GM21360 (cell line): ENCODE results near the gene TMEM89.

Experiments
- ATAC-seq: cut with Tn5 transposase; IDR thresholded peaks from one replicate; pipeline ENCODE4 v1.9.1; 2021; ENCODE audit warnings: mild to moderate bottlenecking, moderate library complexity; ENCODE audit not compliant: unreplicated experiment

TMEM89 gene

GRCh38 chr3:48621461-48621869, at the start of gene TMEM89:
Gene TMEM89 (minus strand): TSS chr3:48621769. CDS start chr3:48621756, 13 bp downstream.
- no peak for ATAC-seq

DNA sequence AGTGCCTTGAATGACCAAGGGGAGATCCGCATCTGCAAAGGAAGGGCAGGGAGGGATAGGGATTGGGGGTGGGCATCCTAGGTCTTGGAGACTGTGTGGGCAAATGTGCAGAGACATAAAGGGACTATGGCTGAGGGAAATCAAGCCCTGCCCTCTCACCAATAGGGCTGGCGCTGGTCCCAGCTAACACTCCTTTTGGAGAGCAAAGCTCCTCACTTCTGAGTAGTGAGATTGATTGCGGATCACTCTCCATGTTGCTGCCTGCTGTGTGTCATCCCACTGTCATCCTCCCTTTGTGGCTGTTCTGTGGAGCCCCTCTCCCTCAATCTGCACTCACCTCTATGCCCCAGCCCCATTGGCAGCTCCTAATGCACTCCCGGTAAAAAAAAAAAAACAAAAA, 43.4 kb upstream of the TMEM89 start:
- no peak for ATAC-seq

GRCh38 chr3:48664313-48664644, 42.7 kb upstream of the TMEM89 start:
- no peak for ATAC-seq

DNA sequence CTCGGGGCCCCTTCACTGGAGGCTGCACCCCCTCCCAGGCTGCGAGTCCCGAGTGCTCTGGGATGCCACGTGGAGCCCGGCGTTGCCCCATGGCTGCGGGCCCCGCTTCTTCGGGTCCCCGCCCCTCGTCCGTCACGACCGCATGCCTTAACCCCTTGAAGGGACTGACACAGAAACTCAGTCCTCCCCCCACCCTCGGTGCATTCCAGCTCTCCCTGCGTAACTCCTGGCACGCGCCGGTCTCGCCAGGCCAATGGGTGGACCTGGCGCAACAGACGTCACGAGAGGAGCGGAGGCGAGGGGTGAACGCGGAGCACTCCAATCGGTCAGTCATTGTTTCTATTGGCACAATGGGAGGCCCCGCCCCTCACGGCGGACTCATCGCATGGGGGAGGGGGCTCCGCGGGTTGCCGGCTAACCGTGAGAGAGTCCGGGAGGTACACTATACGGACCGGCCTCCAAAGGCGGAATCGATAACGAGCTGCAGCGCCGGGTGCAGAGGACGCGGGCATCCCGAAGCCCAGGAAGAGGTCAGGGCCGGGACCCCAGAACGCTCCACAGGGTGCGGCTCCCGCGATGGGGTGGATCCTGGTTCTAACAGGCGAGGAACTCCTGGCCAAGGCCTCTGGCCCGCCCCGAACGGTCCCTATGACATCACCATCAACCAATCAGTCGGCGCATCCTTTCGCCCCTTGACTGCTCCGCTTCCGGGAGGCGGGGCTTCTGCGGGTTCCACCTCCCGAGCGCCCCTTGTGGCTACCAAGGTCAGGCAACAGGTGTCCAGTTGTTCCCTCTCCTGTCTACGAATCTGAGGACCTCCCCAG, 42.1 kb upstream of the TMEM89 start:
- ATAC-seq, result peak; percentile 81

DNA sequence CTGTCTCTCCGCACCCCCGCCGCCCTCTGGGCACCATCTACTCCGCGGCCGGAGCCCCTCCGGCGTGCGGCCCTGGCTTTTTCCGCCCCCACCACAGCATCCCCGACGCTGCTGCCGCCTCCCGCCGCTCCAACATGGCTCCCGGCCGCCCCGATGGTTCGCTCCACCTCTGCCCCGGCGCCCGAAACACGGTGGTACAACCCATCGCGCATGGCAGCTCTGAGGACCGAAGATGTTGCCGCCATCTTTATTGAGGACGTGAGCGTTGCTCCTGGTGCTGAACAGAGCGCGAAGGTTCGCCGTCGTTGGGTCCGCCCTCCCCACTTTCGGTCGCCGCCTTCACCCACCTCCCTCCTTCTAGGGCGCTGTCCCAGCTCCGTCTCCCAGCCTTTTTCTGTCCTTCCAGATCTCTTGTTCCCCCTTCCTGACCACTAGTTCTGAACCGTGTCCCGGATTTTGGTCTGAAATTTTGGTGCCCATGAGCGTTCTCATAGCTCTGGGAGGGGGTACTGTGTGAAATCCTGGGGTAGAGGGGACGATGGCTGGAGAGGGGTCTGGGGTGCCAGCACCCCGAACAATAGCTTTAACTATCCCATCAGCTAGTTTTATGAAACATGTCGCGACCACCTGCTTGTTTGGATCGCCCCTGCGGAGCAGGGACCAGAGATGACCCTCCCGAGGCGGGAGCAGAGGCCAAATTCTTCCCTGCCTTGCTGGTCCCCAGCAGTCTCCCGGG, 41.4 kb upstream of the TMEM89 start, which contains the start of gene CELSR3:
Gene CELSR3 (minus strand): TSS at position 134 of the 736 bp plus-strand sequence. CDS start 252 bp downstream, outside the sequence.
- ATAC-seq, result no peak

DNA sequence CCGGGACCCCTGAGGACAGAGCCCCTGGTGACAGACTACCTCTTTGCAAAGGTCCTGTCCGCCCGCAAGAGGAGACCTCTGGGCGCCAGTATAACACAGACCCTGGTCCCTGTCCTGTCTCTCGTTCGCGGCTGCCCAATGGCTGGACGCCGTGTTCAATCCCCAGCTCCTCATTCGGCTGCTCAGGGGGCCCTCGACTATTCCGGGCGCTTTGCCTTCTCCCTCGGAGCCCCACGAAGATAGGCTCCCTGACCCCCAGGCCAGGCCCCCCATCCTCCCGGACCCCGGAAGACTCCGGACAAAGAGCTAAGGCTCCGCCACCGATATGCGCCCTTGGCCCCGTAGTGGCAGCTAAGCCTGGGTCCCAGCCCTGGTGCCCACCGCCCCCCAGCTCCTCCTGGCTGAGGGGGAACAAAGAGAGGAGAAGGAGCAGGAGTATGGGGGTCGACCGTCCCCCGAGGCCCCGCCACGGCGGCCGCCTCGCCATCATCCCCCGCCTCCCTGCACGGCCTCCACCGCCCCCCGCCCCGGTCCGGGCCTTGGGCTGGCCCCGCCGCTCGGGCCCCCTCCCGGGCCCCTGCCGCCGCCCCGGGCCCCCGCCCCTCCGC, 40.7 kb upstream of the TMEM89 start:
- no peak for ATAC-seq

DNA sequence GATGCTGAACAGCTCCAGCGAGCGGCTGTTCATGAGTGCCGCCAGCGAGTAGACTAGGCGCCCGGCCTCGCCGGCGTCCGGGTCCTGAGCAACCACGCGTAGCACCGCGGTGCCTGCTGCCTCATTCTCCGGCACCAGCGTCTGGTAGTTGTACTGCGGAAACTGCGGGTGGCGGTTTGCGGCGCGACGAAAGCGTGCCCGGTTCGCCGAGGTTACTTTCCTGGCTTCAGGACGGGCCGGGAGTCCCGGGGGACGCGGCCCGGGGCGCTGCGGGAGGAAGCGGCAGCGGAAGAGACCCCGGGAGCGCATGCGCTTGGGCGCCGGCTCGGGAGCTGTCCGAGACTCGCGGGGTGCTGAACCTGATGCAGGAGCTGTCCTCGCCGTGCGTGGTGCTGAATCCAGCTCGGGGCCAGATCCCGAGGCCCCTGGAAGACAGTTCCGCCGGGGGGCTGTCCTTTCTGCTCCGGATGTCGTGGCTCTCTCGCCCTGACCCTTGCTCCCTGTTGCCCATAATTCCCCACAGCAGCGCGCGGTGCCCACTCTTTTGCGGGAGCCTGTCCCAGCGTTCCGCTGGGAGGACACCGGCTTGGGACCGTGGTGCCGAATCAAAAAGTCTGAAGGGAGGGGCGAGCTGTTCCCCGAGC, 40.1 kb upstream of the TMEM89 start:
- no peak for ATAC-seq

DNA sequence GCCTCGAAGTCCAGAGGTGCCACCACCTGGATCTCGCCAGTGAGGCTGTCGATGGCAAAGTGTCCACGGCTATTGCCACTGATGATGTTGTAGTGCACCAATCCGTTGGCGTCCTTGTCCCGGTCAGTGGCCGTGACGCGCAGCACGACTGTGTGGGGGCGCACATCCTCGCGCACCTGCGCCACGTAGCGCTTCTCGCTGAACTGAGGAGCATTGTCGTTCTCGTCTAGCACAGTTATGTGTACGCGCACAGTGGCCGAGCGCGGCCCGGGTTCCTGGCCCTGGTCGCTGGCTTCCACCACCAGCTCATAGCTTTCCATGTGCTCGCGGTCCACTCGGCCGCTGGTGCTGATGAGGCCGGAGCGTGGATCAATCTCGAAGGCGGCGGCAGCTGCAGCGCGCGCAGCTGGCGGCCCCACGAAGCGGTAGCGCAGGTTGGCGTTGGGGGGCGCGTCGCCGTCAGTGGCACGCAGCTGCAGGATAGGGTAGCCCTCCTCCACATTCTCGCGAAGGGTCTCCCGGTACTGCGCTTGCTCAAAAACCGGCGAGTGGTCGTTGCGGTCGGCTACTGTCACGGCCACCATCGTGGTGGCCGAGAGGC, 39.3 kb upstream of the TMEM89 start:
- ATAC-seq, result no peak

- ATAC-seq, result no peak
Observed at GRCh38 chr3:48656841-48657281, 35.3 kb upstream of the TMEM89 start.

DNA sequence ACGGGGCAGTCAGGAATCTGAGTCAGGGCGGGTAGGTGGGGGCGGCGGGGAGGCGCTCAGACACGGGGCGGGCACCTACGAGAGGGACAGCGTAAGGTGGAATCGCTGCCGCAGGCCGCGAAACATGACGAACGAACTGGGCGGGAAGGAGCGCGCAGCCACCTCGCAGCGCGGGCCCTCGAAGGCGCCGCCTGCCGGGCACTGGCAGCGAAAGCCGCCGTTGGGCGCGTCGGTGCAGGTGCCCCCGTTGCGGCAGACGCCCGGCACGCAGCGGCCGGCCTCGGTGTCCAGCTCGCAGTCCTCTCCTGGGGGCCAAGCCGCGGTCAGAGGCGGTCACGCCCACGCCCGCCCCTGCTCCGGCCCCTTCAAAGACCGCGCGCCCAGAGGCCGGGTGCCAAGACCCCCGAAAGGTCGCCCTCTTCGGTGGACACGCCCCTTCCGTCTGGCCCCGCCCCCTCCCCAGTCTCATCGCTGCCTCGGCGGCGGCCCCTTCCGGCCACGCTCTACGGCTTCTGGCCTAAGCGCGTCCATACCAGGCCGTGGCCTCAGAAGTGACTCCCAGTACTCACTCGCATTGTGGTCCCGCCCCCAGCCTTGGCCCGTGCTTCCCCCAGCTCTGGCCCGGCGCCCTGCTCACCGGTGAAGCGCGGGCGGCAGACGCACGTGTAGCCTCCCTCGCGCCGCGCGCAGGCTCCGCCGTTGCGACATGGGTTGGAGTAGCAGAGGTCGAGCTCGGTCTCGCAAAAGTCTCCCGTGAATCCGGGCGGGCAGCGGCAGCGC, 34.7 kb upstream of the TMEM89 start:
- ATAC-seq, result no peak

GRCh38 chr3:48655606-48656005, 34.0 kb upstream of the TMEM89 start:
- no peak for ATAC-seq

GRCh38 chr3:48655063-48655462, 33.5 kb upstream of the TMEM89 start:
- ATAC-seq, result no peak

GRCh38 chr3:48652923-48653715, 31.6 kb upstream of the TMEM89 start:
- ATAC-seq, result no peak

DNA sequence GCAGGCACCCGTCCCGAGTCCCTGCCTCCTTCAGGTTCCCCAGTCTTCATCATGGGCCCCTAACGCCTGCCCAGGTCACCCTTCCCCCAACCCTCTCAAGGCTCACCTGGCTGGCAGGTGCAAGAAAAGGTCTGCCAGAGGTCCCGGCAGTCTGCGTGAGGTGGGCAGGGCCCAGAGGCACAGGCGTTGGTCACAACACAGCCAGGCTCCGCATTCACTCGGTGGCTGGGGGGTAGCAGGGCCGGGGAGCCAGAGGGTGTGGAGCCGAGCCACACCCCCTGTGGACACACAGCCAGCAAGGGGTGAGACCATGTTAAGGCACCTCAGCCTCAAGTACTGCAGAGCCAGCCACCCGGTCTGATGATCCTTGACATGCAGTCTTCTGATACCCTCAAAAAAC, 30.2 kb upstream of the TMEM89 start:
- ATAC-seq, result no peak

DNA sequence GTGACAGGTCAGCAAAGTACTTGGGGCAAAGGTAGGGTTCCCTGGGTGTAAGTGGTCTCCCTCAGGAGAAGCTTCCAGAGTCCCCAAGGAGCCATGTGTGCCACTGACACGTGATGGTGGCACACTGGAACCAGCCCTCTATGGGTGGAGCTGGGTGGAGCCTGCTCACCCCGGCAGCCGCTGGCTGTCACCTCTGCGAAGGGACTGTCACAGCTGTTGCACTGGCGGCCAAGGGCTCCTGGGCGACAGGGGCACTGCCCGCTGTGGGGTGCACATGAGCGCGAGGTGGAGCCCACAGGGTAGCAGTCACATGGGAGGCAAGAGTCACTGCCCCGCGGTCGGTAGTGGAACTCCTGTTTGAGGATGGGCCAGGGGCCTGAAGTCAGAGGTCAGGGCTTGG, 29.2 kb upstream of the TMEM89 start:
- ATAC-seq, result no peak

DNA sequence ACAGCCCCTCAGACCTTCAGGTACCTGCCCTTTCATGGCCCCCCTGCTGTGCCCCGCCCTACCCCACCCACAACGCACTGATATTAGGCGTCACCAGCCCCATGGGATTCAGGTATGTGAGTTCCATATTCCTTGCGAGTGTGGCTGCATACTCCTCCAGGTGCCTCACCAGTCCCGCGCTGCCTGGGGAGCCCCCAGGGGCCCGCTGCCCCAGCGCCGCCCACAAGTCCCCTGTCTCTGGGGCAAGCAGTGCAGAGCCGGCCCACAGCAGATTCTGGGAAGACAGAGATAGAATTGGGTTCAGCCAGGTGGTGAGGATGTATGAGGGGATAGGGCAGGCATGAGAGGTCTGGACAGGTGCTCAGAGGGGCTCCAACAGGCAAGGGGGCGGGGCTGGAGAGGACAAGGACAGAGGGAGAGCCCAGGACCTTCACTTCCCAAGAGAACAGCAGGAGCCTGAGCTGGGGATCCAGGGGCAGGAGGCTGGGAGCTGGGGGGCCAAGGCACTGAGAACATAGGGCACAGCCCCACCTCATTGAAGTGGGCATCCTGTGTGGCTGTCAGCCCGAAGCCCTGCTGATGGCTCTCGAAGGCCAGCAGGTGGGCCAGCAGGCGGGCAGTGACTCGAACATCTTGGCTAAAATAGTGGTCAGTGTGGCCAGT, 26.8 kb upstream of the TMEM89 start:
- no peak for ATAC-seq

GRCh38 chr3:48647714-48648113, 26.1 kb upstream of the TMEM89 start:
- no peak for ATAC-seq

- no peak for ATAC-seq
Observed at GRCh38 chr3:48644898-48645760, 23.6 kb upstream of the TMEM89 start.
